ENCODE results near the gene UGT1A5. TPM values are rescaled to one million over a fixed set of nuclear protein-coding genes. Genes with fewer than 3 reads are reported as not detected.

The UGT1A5 gene
- polyA plus RNA-seq, 1 donor from 2014 or later = not detected

- TF ChIP-seq EZH2 (IDR thresholded peaks at IDR 0.05; ENCODE audit: borderline replicate concordance, insufficient read depth, low read length, poor library complexity, severe bottlenecking) (no peak), CTCF (IDR thresholded peaks at IDR 0.05; ENCODE audit: poor library complexity, severe bottlenecking) (no peak), TAF1 (IDR thresholded peaks at IDR 0.05; ENCODE audit: low read depth) (no peak), EP300 (conservative IDR thresholded peaks at IDR 0.05; ENCODE audit: poor library complexity, severe bottlenecking) (no peak), POLR2AphosphoS5 (IDR thresholded peaks at IDR 0.05) (no peak), SMC3 (conservative IDR thresholded peaks at IDR 0.05; ENCODE audit: poor library complexity) (no peak), REST (IDR thresholded peaks at IDR 0.05; ENCODE audit: borderline replicate concordance) (no peak), MXI1 (conservative IDR thresholded peaks at IDR 0.05; ENCODE audit: poor library complexity, severe bottlenecking) (no peak), RAD21 (conservative IDR thresholded peaks at IDR 0.05) (no peak)
- H3K27me3 ChIP-seq (ENCODE audit: insufficient read depth, low read depth, low read length) = no peaks in the 10 kb centered on the region
- H2AFZ ChIP-seq (ENCODE audit: low read depth, low read length) = no peak overlapping the region
- H3K9me2 ChIP-seq (ENCODE audit: insufficient read depth, low read length) = no peaks in the 10 kb centered on the region
- H3K27ac ChIP-seq (ENCODE audit: low read length) = no peak overlapping the region
- no peaks in the 10 kb centered on the region for H3K36me3 ChIP-seq (ENCODE audit: insufficient read depth, low read length)
- H3K4me3 ChIP-seq (ENCODE audit: low read length) = no peak overlapping the region
- no peaks in the 10 kb centered on the region for H3K9me3 ChIP-seq (ENCODE audit: low read length)
- H4K20me1 ChIP-seq (ENCODE audit: insufficient read depth) = no peaks in the 10 kb centered on the region
- no peak overlapping the region for H3K4me2 ChIP-seq (ENCODE audit: low read length)
- no peaks in the 10 kb centered on the region for H3K79me2 ChIP-seq (replicated peaks; ENCODE audit: insufficient read depth, low read length)
- H3F3A ChIP-seq (ENCODE audit: insufficient read depth, low read length, poor library complexity, severe bottlenecking) = no peaks in the 10 kb centered on the region
- H3K9ac ChIP-seq (ENCODE audit: low read length) = no peak overlapping the region
Observed at GRCh38 chr2:233803994-233804393, 91.3 kb downstream of the UGT1A5 start.

- Histone ChIP-seq H4K20me1 (ENCODE audit: insufficient read depth) (no peaks in the 10 kb centered on the region), H3K4me3 (ENCODE audit: low read length) (no peak overlapping the region), H3K36me3 (ENCODE audit: insufficient read depth, low read length) (no peaks in the 10 kb centered on the region), H3K27ac (ENCODE audit: low read length) (no peak overlapping the region), H3K4me2 (ENCODE audit: low read length) (no peak overlapping the region), H3K9me2 (ENCODE audit: insufficient read depth, low read length) (no peaks in the 10 kb centered on the region), H3K9me3 (ENCODE audit: low read length) (no peaks in the 10 kb centered on the region), H2AFZ (ENCODE audit: low read depth, low read length) (no peak overlapping the region), H3K79me2 (replicated peaks; ENCODE audit: insufficient read depth, low read length) (no peaks in the 10 kb centered on the region), H3K9ac (ENCODE audit: low read length) (no peak overlapping the region), H3F3A (ENCODE audit: insufficient read depth, low read length, poor library complexity, severe bottlenecking) (no peaks in the 10 kb centered on the region), H3K27me3 (ENCODE audit: insufficient read depth, low read depth, low read length) (no peaks in the 10 kb centered on the region)
- TF ChIP-seq EP300 (conservative IDR thresholded peaks at IDR 0.05; ENCODE audit: poor library complexity, severe bottlenecking) = no peak
- TF ChIP-seq SMC3 (conservative IDR thresholded peaks at IDR 0.05; ENCODE audit: poor library complexity) = no peak
- no peak for TF ChIP-seq POLR2AphosphoS5 (IDR thresholded peaks at IDR 0.05)
- TF ChIP-seq MXI1 (conservative IDR thresholded peaks at IDR 0.05; ENCODE audit: poor library complexity, severe bottlenecking) = no peak
- TF ChIP-seq REST (IDR thresholded peaks at IDR 0.05; ENCODE audit: borderline replicate concordance) = no peak
- TF ChIP-seq EZH2 (IDR thresholded peaks at IDR 0.05; ENCODE audit: borderline replicate concordance, insufficient read depth, low read length, poor library complexity, severe bottlenecking) = no peak
Observed at GRCh38 chr2:233807215-233807865, 94.6 kb downstream of the UGT1A5 start.

Measured in neural cell (in vitro differentiated cells).